Endothelial cell of umbilical vein (primary cell): ENCODE data around the gene DGAT2.

ENCODE experiments used
- EZH2 ChIP-seq: IDR thresholded peaks from 2 replicates; pipeline ENCODE4 v1.6.1; 2012; ENCODE audit warnings: borderline replicate concordance, low read depth, mild to moderate bottlenecking, moderate library complexity, low read length, inconsistent platforms; ENCODE audit not compliant: severe bottlenecking
- FOS ChIP-seq: IDR thresholded peaks from 2 replicates; pipeline ENCODE4 v1.6.1; 2011; ENCODE audit warnings: mild to moderate bottlenecking, low read length, moderate library complexity, borderline replicate concordance; ENCODE audit not compliant: insufficient read depth
- GATA2 ChIP-seq: IDR thresholded peaks from 2 replicates; pipeline ENCODE4 v1.7.0; 2011; ENCODE audit warnings: low read depth, mild to moderate bottlenecking, moderate library complexity, mixed read lengths, low read length; ENCODE audit not compliant: insufficient read length, insufficient read depth
- JUN ChIP-seq: IDR thresholded peaks from 2 replicates; pipeline ENCODE4 v1.6.1; 2011; ENCODE audit warnings: borderline replicate concordance, low read depth; ENCODE audit not compliant: insufficient read length, insufficient read depth
- MYC ChIP-seq: IDR thresholded peaks from one replicate; pipeline ENCODE4 v1.6.1; 2011; ENCODE audit warnings: mild to moderate bottlenecking, low read depth, low read length
- POLR2A ChIP-seq: IDR thresholded peaks from 2 replicates; pipeline ENCODE4 v1.6.1; 2012; ENCODE audit warnings: low read depth, mild to moderate bottlenecking, control low read depth, low read length
- POLR2AphosphoS5 ChIP-seq: IDR thresholded peaks from 2 replicates; pipeline ENCODE4 v1.6.1; 2012; ENCODE audit warnings: low read depth, mild to moderate bottlenecking, control low read depth, low read length, moderate library complexity; ENCODE audit not compliant: insufficient read depth
- TF ChIP-seq, protein P1 (sequence below), 2 donors: IDR thresholded peaks; 1 replicate in 1 of 2; 2 replicates in 1 of 2; pipeline ENCODE4 v1.5.1; 2011; ENCODE audit warnings: low read length in 2 of 2, mild to moderate bottlenecking in 2 of 2, moderate library complexity in 2 of 2, control low read depth in 1 of 2, inconsistent platforms in 1 of 2, low read depth in 1 of 2; ENCODE audit not compliant: insufficient read depth in 1 of 2; ENCODE audit errors: extremely low read depth in 1 of 2
- TF ChIP-seq, protein P2 (sequence below): IDR thresholded peaks from 2 replicates; pipeline ENCODE4 v1.6.1; 2011; ENCODE audit not compliant: insufficient read depth, insufficient read length

DNA sequence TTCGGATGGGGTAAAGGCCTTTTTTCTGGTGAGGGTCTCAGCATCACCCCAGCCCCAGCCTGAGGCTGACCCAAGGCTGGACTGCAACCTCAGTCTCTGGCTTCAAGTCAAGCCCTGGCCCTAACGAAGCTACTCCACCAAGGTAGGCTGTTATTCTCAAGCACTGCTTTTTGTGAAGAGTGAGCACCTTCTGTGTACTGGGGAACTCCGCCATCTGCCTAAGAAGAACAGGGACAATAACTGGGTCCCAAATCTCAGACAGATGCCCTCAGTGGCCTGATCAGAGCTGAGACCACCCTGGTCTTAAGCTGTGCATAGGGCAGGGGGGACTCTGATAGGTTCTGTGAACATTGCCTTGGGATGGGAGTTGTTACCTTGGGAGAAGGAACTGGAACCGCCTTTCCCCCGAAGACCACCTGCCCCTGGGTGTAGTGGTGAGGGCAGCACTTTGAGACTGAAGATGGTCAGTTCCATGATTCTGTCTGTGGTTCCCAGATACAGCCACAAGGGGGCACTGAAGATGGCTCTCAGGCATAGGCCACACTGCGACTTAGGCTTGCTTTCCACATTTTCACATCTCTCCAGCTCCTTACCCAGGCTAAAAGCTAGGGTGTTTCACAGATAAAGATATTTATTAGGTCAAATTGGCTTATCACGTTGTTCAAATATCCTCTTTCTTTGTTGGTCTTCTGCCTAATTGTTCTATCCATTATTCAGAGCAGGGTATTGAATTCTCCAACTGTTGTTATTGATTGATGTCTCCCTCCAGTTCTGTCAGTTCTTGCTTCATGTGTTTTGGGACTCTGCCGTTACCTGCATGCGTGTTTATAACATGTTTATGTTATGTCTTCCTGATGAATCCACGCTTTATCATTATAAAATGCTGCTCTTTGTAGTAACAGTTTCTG, 34.6 kb downstream of the DGAT2 start:
- no peak for TF ChIP-seq POLR2AphosphoS5
- TF ChIP-seq, protein P1, sequence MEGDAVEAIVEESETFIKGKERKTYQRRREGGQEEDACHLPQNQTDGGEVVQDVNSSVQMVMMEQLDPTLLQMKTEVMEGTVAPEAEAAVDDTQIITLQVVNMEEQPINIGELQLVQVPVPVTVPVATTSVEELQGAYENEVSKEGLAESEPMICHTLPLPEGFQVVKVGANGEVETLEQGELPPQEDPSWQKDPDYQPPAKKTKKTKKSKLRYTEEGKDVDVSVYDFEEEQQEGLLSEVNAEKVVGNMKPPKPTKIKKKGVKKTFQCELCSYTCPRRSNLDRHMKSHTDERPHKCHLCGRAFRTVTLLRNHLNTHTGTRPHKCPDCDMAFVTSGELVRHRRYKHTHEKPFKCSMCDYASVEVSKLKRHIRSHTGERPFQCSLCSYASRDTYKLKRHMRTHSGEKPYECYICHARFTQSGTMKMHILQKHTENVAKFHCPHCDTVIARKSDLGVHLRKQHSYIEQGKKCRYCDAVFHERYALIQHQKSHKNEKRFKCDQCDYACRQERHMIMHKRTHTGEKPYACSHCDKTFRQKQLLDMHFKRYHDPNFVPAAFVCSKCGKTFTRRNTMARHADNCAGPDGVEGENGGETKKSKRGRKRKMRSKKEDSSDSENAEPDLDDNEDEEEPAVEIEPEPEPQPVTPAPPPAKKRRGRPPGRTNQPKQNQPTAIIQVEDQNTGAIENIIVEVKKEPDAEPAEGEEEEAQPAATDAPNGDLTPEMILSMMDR (IDR thresholded peaks at IDR 0.05; ENCODE audit: extremely low read depth in 1 of 2, insufficient read depth in 1 of 2, low read depth in 1 of 2, low read length in 2 of 2) = peak; percentile 87 to 90
- TF ChIP-seq POLR2A = no peak
- no peak for TF ChIP-seq JUN
- no peak for TF ChIP-seq MYC
- no peak for TF ChIP-seq EZH2
- TF ChIP-seq GATA2 = no peak
- no peak for TF ChIP-seq FOS
- TF ChIP-seq, protein P2, sequence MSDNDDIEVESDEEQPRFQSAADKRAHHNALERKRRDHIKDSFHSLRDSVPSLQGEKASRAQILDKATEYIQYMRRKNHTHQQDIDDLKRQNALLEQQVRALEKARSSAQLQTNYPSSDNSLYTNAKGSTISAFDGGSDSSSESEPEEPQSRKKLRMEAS = no peak
